Measurements from ENCODE around the gene TTLL11.

- no peak for TF ChIP-seq POLR2AphosphoS5 (IDR thresholded peaks at IDR 0.05)
- TF ChIP-seq SMC3 (conservative IDR thresholded peaks at IDR 0.05; ENCODE audit: poor library complexity): no peak
- no peak for TF ChIP-seq MXI1 (conservative IDR thresholded peaks at IDR 0.05; ENCODE audit: poor library complexity, severe bottlenecking)
Measured at GRCh38 chr9:121837113-121837961, 255.8 kb downstream of the TTLL11 start.
